Endodermal cell (in vitro differentiated cells): Measurements from ENCODE around the gene NPBWR2. TPM values are rescaled to one million over a fixed set of nuclear protein-coding genes. Genes with fewer than 3 reads are reported as not detected.
A peak's percentile ranks its signal among the peaks of the same experiment; 100 is the strongest.

Experiments used
- DNase-seq: peaks from one replicate; pipeline ENCODE4 v3.0.0-alpha.2; 2017
- H3K27ac ChIP-seq: 2 replicates; pipeline ENCODE4 v1.5.1; 2013; ENCODE audit warnings: mild to moderate bottlenecking, low read depth, low read length, moderate library complexity
- H3K27me3 ChIP-seq: 2 replicates; pipeline ENCODE4 v1.6.1; 2013; ENCODE audit warnings: mild to moderate bottlenecking, low read length, moderate library complexity; ENCODE audit not compliant: insufficient read depth, control insufficient read depth, poor library complexity, severe bottlenecking
- H3K36me3 ChIP-seq: 2 replicates; pipeline ENCODE4 v1.7.0; 2013; ENCODE audit warnings: mild to moderate bottlenecking, low read length, moderate library complexity; ENCODE audit not compliant: control insufficient read depth, insufficient read depth
- H3K4me1 ChIP-seq: one replicate; pipeline ENCODE4 v1.7.0; 2013; ENCODE audit warnings: low read length; ENCODE audit not compliant: control insufficient read depth, insufficient read depth
- H3K4me3 ChIP-seq: 2 replicates; pipeline ENCODE4 v1.5.1; 2013; ENCODE audit warnings: mild to moderate bottlenecking, low read length, moderate library complexity
- H3K9ac ChIP-seq: 2 replicates; pipeline ENCODE4 v1.6.1; 2013; ENCODE audit warnings: mild to moderate bottlenecking, low read length, moderate library complexity; ENCODE audit not compliant: poor library complexity, severe bottlenecking; ENCODE audit errors: extremely low read depth
- H3K9me3 ChIP-seq: 2 replicates; pipeline ENCODE4 v1.6.1; 2013; ENCODE audit warnings: mild to moderate bottlenecking, low read length, moderate library complexity; ENCODE audit not compliant: control insufficient read depth
- H3K27ac Mint-ChIP-seq: 2 replicates; pipeline ENCODE4 v1.8.0; 2020; ENCODE audit warnings: mixed read lengths
- H3K27me3 Mint-ChIP-seq: 2 replicates; pipeline ENCODE4 v1.8.0; 2021; ENCODE audit warnings: mild to moderate bottlenecking, mixed read lengths; ENCODE audit not compliant: insufficient read depth
- H3K36me3 Mint-ChIP-seq: 2 replicates; pipeline ENCODE4 v1.8.0; 2020; ENCODE audit warnings: low read depth, mixed read lengths
- H3K4me1 Mint-ChIP-seq: 2 replicates; pipeline ENCODE4 v1.8.0; 2020; ENCODE audit warnings: mixed read lengths
- H3K4me3 Mint-ChIP-seq: 2 replicates; pipeline ENCODE4 v1.8.0; 2020; ENCODE audit warnings: mild to moderate bottlenecking, moderate library complexity, mixed read lengths
- H3K9me3 Mint-ChIP-seq: 2 replicates; pipeline ENCODE4 v1.8.0; 2020; ENCODE audit warnings: mild to moderate bottlenecking, mixed read lengths
- WGBS, 2 experiments: methylation state at CpG; one replicate each; pipeline versions ENCODE4 v1.1.5 to v1.1.7; 2013; ENCODE audit warnings: missing lambda C conversion rate in 2 of 2, mixed read lengths in 1 of 2; ENCODE audit not compliant: insufficient coverage in 1 of 2, insufficient read length in 1 of 2; 5-methylcytosine and 5-hydroxymethylcytosine counted together
- total RNA-seq, 2 donors: library from RNA; stranded (reverse); fragmentation: NEBNext Ultra II Directional in 1 of 2; extraction: Animal tissue kit (Norgen Biotek cat#: 25700) in 1 of 2; gene quantifications; 2 replicates in 1 of 2; 3 replicates in 1 of 2; pipeline ENCODE4 v1.2.1, GENCODE V29; 2021
- TF ChIP-seq, protein P1 (sequence below): fragments of 200-600 bp; sonication (generic); conservative IDR thresholded peaks from 2 replicates; pipeline ENCODE4 v1.5.0; 2021; ENCODE audit warnings: antibody characterized with exemption, mild to moderate bottlenecking

NPBWR2 gene
- total RNA-seq, 2 donors from 2014 or later: not detected

DNA sequence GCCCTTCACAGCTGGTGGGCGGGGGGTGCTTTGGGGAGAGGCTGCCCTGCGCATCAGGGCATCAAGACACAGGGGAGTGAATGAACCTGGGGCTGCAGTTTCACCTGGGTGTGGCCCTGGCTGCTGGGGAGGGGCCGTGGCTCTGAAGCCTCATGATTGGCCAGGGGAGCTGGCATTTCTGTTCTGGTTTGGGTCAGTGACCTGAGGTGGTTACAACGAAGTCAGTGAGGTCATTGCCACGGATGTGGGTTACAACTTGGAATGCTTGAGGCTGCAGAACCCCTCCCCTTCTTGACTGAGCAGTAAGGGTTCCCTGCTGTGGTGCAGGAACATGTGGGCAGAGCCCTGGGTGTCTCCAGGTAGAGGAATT, 41.4 kb downstream of the NPBWR2 start:
- peak; percentile 80 for DNase-seq
- H3K4me1 Mint-ChIP-seq: peaks cover 14% of the 10 kb centered on the region

DNA sequence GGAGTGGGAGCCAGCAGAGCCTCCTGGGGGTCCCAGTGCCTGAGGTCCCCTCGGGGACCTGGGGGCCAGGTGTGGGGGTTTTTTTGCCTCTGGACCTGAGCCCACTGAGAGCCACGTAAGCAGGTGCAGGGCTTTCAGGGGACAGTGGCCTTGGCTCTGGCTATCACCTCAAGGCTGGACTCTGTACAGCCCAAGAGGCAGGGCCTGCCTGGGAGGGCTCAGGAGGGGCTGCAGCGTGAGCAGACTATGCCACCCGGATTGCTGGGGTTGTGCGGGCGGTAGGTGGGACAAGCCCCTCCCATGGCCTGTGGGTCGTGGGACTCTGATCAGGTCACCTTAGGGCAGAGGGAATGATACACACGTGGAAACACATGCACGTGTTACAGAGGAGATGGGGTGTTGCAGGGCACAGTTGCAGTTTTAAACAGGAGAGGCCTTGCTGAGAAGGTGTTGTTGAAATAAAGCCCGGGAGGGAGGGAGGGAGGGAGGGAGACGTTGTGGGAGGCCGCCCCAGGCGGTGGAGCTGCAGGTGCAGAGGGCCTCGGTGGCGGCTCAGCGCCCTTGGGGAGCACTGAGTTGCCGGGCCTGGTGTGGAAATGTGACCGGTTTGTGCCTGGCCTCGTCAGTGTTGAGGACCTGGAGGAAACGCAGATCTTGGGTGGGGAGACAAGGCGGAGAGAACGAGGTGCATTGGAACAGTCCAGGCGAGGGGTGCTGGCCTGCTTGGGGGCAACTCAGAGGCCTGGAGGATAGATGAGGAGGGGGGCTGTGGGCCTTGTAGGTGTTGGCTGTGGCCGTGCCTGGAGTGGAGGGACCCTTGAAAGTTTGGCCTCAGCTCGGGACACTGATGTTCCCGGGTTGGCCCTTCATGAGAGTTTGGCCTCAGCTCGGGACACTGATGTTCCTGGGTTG, 42.0 kb downstream of the NPBWR2 start:
- Mint-ChIP-seq H3K4me3 (no peak overlapping the region), H3K27me3 (peaks cover 3% of the 10 kb centered on the region), H3K36me3 (no peaks in the 10 kb centered on the region), H3K4me1 (peaks cover 14% of the 10 kb centered on the region), H3K27ac (no peak overlapping the region), H3K9me3 (no peaks in the 10 kb centered on the region)
- H3K36me3 ChIP-seq: no peaks in the 10 kb centered on the region
- no peaks in the 10 kb centered on the region for H3K4me1 ChIP-seq
- no peaks in the 10 kb centered on the region for H3K9me3 ChIP-seq
- WGBS, 2 experiments: 83 to 93% methylated on average over 11 to 27 of the region's 27 CpGs
- no peak for DNase-seq
- no peak overlapping the region for H3K4me3 ChIP-seq
- TF ChIP-seq, protein P1, sequence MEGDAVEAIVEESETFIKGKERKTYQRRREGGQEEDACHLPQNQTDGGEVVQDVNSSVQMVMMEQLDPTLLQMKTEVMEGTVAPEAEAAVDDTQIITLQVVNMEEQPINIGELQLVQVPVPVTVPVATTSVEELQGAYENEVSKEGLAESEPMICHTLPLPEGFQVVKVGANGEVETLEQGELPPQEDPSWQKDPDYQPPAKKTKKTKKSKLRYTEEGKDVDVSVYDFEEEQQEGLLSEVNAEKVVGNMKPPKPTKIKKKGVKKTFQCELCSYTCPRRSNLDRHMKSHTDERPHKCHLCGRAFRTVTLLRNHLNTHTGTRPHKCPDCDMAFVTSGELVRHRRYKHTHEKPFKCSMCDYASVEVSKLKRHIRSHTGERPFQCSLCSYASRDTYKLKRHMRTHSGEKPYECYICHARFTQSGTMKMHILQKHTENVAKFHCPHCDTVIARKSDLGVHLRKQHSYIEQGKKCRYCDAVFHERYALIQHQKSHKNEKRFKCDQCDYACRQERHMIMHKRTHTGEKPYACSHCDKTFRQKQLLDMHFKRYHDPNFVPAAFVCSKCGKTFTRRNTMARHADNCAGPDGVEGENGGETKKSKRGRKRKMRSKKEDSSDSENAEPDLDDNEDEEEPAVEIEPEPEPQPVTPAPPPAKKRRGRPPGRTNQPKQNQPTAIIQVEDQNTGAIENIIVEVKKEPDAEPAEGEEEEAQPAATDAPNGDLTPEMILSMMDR: no peak
- H3K9ac ChIP-seq: no peak overlapping the region
- no peak overlapping the region for H3K27ac ChIP-seq
- no peaks in the 10 kb centered on the region for H3K27me3 ChIP-seq

More for the DNA sequence above, 41.4 kb downstream of the NPBWR2 start:
- no peak overlapping the region for H3K4me3 Mint-ChIP-seq
- Histone ChIP-seq H3K36me3 (no peaks in the 10 kb centered on the region), H3K27me3 (no peaks in the 10 kb centered on the region), H3K4me3 (no peak overlapping the region), H3K9me3 (no peaks in the 10 kb centered on the region), H3K27ac (no peak overlapping the region), H3K9ac (no peak overlapping the region), H3K4me1 (no peaks in the 10 kb centered on the region)
- no peaks in the 10 kb centered on the region for H3K36me3 Mint-ChIP-seq
- no peak overlapping the region for H3K27ac Mint-ChIP-seq
- TF ChIP-seq, protein P1: no peak
- 44 to 57% methylated on average over 4 to 5 of the region's 5 CpGs for WGBS, 2 experiments
- no peaks in the 10 kb centered on the region for H3K9me3 Mint-ChIP-seq
- H3K27me3 Mint-ChIP-seq: peaks cover 3% of the 10 kb centered on the region

DNA sequence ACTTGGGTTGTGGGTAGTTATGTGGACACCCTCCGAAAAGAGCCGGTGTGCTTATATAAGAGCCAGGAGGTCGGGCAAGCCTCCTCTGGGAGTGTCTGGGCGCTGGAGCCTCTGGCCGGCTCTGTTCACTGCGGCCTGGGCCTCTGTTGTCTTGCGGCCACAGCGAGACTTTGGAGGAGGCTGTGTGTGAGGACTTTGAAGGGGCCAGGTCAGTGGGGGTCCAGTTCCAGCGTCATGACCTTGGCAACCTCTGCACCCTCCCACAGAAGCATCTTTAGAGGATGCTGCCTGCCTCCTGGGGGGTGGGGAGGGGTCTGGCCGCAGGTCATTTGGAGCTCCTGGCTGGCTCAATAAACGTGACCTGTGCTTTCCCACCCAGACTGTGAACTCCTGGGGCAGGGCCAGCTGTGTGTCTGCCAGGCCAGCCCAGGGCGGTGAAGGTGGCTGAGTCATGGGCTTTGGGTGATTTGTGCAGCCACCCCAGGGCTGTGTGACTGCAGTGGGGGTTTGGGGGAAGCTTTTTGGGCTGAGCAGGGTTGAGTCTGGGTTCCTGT, 43.1 kb downstream of the NPBWR2 start:
- H3K4me1 ChIP-seq: no peaks in the 10 kb centered on the region
- no peaks in the 10 kb centered on the region for H3K9me3 ChIP-seq
- TF ChIP-seq, protein P1: no peak
- no peak for DNase-seq
- no peak overlapping the region for H3K27ac Mint-ChIP-seq
- no peaks in the 10 kb centered on the region for H3K9me3 Mint-ChIP-seq
- WGBS, 2 experiments: 72 to 80% methylated on average over 1 to 12 of the region's 12 CpGs
- no peaks in the 10 kb centered on the region for H3K36me3 ChIP-seq
- peaks cover 14% of the 10 kb centered on the region for H3K4me1 Mint-ChIP-seq
- H3K4me3 ChIP-seq: peak overlapping the region; percentile 82
- peaks cover 8% of the 10 kb centered on the region for H3K27me3 Mint-ChIP-seq
- H3K4me3 Mint-ChIP-seq: peak overlapping the region; percentile 75
- no peak overlapping the region for H3K27ac ChIP-seq
- no peaks in the 10 kb centered on the region for H3K36me3 Mint-ChIP-seq
- H3K9ac ChIP-seq: no peak overlapping the region
- no peaks in the 10 kb centered on the region for H3K27me3 ChIP-seq
